GM19397 (cell line): ENCODE data around the gene SAPCD2.

ENCODE experiments used
- ATAC-seq: cut with Tn5 transposase; IDR thresholded peaks from one replicate; pipeline ENCODE4 v1.9.1; 2021; ENCODE audit warnings: mild to moderate bottlenecking, moderate library complexity; ENCODE audit not compliant: unreplicated experiment

SAPCD2 gene

DNA sequence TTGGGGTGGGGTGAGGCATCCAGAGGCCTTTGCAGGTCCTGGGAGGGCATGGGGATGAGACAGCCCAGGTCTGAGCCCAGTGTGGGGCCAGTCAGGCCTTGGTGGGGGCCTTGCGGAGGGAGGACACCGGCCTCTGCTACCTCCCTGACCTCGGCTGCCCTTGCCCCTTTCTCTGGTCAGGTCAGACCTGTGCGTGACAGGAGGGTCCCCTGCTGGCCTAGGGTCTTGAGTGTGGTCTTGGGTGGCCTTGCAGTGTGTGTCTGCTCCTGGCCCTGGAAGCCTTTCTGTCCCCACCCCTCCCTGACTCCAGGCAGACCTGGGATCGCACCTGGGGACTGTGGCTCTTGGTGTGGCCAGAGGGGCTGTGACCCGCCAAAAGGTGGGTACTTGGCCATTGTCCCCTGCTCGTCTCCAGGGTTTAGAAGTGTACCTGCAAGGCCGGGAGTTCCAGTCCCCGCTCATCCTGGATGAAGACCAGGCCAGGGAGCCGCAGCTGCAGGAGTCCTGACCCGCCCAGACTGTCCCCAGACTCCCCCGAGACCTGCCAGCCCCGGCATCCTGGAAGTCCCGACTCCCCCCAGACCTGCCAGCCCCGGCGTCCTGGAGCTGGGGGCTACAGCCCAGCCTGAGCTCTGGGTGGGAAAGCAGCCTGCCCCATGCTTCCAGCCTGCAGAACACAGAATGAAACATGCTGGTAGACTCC lies 12.0 kb upstream of the SAPCD2 start:
- ATAC-seq: no peak

DNA sequence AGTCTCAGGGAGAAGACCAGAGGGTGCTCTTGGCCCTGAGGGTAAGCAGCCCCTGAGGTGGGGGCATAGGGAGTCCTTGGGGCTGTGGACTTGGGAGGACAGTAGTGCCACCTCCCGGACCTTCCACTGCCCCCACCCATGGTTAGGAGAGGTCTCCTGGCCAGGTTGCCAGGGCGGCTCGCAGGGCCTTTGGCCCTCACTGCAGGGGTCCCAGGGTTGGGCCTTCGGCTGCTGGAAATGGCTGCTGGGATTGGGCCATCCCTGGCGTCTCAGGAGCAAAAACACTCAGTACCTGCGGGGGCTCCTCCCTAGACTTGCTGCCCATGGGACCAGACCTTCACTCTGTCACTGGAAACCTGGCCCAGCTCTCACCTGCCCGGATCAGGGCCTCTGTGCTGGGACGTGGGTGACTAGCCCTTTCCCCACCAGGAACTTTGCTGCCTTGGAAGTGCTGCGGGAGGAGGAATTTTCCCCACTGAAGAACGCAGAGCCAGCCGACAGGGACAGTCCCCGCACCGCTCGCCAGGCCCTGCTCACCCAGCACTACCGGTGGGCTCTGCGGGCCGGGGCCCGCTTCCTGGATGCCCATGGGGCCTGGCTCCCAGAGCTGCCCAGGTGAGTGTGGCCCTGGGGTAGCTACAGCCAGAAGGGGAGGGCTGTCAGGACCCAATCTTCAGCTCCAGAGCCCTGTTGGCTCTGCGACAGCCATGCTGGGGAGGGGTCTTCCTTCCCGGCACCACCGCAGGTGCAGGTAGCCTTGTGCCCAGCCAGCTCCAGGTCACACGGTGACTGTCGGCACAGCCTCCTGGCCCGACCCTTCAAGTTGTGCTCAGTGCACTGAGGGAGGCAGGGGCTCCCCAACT lies 10.1 kb upstream of the SAPCD2 start:
- no peak for ATAC-seq

DNA sequence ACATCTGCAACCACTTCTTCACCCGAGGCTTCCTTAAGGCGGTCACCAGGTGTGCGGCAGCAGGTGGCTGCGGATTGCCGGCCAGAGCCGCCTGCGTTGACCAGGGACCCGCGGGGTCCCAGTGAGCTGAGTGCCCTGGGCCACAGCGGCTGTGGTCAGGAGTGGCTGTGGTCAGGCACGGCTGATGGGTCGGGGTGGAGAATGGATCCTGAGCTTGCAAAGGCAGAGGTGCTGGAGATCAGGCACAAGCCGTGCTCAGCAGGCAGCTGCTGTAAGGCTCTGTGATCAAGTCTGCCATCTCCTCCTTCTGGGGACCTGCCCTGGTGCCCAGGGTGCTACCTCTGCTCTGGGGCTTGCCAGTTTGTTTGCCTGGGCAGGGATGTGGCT lies 9.0 kb upstream of the SAPCD2 start:
- ATAC-seq: no peak

- ATAC-seq: no peak
Measured at GRCh38 chr9:137078701-137079400, 8.5 kb upstream of the SAPCD2 start.

GRCh38 chr9:137077758-137078693 lies 7.7 kb upstream of the SAPCD2 start:
- peak; percentile 18 for ATAC-seq

DNA sequence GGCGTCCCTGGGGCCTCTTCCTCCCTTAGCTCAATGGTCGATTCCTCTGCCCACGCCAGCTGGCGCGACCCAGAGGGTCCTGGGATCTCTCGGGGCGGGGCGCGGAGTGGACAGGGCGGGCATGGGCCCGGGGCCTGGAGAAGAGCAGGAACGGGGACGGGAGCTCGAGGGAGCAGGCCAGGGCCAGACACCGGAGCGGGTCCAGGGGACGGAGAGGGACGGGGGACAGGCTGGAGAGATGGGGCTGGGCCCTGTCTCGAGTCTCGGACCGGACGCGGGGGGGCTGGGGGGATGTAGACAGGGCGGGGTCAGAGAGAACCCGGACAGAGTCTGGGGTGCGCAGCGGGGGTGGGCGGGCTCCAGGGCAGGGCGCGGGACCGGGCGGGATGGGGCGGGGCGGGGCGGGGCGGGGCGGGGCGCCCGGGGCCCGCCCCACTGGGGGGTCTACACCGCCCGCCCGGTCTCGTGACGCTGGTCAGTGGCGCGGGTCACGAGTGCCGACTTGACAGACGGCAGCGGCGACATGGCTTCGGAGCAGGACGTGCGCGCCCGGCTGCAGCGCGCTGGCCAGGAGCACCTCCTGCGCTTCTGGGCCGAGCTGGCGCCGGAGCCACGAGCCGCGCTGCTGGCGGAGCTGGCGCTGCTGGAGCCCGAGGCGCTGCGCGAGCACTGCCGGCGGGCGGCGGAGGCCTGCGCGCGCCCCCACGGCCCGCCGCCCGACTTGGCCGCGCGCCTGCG lies 6.8 kb upstream of the SAPCD2 start, which contains the start of gene UAP1L1:
Gene UAP1L1 (plus strand): TSS at position 508 of the 738 bp plus-strand sequence. CDS start 16 bp downstream, at position 524.
- ATAC-seq: peak; percentile 59

DNA sequence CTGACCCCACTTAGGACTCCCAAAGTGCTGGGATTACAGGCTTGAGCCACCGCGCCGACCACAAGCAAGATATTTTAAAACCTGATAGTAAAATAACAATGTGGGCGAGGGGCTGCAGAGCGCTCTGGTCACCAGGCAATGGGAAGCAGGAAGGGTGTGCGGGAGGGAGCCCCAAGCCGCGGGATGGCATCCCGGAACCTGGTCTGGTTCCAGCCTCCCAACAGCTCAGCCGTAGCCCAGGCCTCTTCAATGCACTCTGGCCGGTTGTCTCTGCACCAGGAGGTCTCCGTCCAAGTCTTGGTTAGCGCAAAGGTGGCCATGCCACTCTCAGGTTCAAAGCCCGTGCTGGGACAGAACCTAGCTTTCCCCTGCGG lies 6.3 kb upstream of the SAPCD2 start:
- no peak for ATAC-seq

GRCh38 chr9:137075275-137075775 lies 5.0 kb upstream of the SAPCD2 start:
- ATAC-seq: no peak

GRCh38 chr9:137074657-137075274 lies 4.4 kb upstream of the SAPCD2 start:
- ATAC-seq: no peak

- ATAC-seq: no peak
Measured at GRCh38 chr9:137073992-137074399, 3.6 kb upstream of the SAPCD2 start.

- no peak for ATAC-seq
Measured at GRCh38 chr9:137071282-137071681, 925 bp upstream of the SAPCD2 start.

- no peak for ATAC-seq
Measured at GRCh38 chr9:137070906-137071275, 534 bp upstream of the SAPCD2 start.

DNA sequence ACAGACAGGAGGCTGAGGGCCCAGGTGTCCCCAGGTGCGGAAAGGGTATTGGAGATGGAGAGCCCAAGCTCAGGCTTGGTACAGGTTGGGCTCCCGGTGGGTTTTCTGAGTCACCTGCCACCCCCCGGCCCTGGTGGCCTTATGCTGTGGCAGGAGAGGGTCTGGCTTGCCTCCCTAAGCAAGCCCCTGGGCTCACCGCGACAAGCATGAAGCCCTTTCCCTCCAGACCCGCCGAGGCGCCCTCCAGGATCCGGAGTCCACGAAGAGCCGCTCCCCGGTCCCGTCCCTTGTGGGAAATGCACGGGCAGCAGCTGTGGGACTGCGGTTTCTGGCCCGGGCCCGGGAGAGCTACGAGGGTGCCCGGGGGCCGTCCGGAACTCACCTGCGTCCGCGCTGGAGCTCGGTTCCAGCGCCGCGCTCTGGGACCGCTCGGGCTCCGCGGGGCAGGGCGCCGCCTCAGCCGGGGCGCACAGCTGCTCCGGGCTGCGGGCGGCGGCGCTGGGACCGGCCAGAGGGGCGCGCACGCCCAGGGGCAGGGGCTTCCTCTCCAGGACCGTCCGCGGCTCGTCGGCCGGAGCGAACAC lies 757 bp downstream of the SAPCD2 start:
- peak; percentile 17 for ATAC-seq

GRCh38 chr9:137068539-137069507 lies 1.5 kb downstream of the SAPCD2 start:
- no peak for ATAC-seq

DNA sequence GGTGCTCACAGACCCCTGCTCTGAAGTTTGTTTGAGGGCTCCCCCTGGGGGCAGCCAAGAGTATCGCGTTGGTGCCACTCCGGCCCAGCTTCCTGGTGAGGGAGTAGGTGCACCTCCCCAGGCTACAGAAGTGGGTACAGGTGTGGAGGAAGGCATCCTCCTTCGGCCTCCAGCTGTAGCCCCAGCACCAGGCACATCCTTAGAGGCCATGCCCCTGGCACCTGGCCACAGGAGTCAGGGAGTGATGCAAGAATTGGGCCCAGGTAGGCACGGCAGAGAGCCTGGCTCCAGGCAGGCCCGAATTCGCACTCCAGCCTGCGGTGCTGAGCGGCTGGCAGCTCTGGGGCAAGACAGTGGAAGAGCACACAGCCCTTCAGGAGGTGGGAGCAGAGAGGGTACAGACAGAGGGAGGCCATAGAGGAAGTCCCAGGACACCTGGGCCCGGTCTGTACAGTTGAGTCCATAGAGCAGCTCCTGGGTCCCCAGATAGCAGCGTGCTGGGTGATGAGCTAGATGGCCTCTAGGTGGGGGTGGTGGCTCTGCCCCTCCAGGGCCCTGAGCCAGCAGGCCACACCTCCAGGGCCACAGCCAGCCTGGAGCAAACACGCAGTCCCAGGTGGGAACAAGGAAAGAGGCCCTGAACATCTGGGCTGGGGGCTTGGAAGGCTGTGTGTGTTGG lies 2.4 kb downstream of the SAPCD2 start:
- no peak for ATAC-seq

DNA sequence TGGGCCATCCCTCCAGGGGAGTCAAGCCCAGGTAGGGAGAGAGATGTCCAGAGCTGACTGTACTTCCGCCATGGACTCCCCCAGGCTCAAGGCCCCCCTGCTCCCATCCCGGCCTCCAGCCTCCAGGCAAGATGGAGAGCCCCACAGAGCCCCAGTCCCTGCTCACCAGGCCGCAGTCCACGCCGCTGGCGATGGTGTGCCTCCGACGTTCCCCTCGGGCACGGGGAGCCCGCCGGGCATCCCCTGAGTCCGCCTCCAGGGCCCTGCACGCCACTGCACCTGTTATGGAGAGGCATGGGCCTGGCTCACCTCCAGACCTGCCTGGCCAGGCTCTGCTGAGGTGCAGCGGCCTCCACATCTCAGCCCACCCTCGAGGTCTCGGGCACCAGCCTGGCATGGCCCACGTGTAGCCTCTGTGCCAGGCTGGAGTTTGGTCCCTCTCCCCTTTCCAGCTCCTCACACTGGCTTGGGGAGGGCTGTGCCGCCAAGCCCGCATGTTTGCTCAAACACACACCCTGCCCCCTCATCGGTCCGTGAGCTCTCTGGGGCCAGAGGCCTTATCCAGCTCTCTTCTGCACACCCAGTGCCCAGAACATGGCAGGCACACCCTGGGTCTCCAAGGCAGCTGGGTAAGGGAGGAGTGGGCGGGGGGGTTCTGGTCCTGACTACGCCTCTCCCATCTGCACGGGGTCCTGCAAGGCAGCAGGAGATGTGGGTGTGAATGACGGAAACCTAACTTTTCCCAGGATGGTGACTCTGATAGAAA lies 4.1 kb downstream of the SAPCD2 start:
- no peak for ATAC-seq
